Measurements from ENCODE around the gene TMEM94.

DNA sequence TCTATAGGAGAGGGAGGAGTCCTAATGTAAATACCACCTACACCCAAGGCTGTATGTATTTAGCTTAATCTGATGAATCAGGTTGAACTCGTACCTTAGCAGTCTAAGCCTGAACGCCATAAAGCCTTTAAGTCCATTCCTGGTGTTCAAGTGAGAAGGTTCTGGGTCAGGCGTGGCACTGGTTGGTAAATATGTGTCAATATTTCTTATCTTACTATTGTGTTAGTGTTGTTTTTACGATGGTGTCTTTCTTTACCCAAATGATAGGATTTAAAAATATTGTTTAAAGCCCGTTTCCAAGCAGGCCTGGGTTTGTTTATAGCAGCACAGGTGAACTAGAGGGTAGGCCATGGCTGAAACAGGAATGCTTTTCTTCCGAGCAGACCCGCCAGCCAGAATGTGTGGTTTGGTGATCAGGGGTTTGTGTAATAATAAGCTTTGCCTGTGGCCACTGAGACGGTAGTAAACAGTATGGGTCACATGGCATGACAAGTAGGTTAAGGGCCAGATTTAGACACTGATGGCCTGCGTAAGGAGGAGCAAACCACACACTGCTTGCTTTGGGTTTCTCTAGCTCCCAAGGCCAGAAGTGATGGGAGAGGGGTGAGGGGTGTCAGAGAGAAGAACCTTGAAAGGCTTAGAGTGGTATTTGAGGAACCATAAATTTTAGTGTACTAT is 3.3 kb downstream of the TMEM94 start:
- TF ChIP-seq, protein P1, sequence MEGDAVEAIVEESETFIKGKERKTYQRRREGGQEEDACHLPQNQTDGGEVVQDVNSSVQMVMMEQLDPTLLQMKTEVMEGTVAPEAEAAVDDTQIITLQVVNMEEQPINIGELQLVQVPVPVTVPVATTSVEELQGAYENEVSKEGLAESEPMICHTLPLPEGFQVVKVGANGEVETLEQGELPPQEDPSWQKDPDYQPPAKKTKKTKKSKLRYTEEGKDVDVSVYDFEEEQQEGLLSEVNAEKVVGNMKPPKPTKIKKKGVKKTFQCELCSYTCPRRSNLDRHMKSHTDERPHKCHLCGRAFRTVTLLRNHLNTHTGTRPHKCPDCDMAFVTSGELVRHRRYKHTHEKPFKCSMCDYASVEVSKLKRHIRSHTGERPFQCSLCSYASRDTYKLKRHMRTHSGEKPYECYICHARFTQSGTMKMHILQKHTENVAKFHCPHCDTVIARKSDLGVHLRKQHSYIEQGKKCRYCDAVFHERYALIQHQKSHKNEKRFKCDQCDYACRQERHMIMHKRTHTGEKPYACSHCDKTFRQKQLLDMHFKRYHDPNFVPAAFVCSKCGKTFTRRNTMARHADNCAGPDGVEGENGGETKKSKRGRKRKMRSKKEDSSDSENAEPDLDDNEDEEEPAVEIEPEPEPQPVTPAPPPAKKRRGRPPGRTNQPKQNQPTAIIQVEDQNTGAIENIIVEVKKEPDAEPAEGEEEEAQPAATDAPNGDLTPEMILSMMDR (IDR thresholded peaks at IDR 0.05) = no peak
- TF ChIP-seq POLR2A (IDR thresholded peaks at IDR 0.05) = no peak
- peak in 1 of 3 donors; percentile 54 for TF ChIP-seq POLR2AphosphoS5 (IDR thresholded peaks at IDR 0.05)
